Measurements from ENCODE around the gene CASZ1. TPM values are rescaled to one million over a fixed set of nuclear protein-coding genes. Genes with fewer than 3 reads are reported as not detected.

Gene CASZ1
- polyA plus RNA-seq, 2 of the 4 experiments (the other 2 are of a cell fraction): 0.52 to 1.2 TPM

GRCh38 chr1:10835822-10836421 is 39.5 kb upstream of the CASZ1 start:
- H3K4me3 ChIP-seq: no peak overlapping the region
- ATAC-seq (peak in 1 of 2 experiments; percentile 55; a peak in 3 of 6 replicates), DNase-seq (ENCODE audit: low read depth in 1 of 2, low spot score in 1 of 2) (no peak), FAIRE-seq (no peak)
- no peak overlapping the region for H3K4me2 ChIP-seq
- ChIA-PET CTCF (interaction anchor here (1.1 to 1.9 kb wide), 3 partner anchors 11 to 31 kb away, joined by 3 to 7 read pairs (median 3); no protein-coding TSS in a partner anchor), POLR2A (no interaction called here)
- WGBS (ENCODE audit: missing lambda C conversion rate): 86% methylated on average over 9 of the region's 31 CpGs
- H3K27ac ChIP-seq: no peak overlapping the region
- peaks cover 6% of the 10 kb centered on the region; the same call in 2 of the 3 replicates for H3K4me1 ChIP-seq
- H3K9me3 ChIP-seq: no peaks in the 10 kb centered on the region
- TF ChIP-seq FOSL2 (IDR thresholded peaks at IDR 0.05): no peak
- TF ChIP-seq FOSL2 (CRISPR knock-in tag; IDR thresholded peaks at IDR 0.05): no peak
- TF ChIP-seq USF2 (IDR thresholded peaks at IDR 0.05): no peak
- TF ChIP-seq POLR2A (IDR thresholded peaks at IDR 0.05; ENCODE audit: low read length): no peak
- TF ChIP-seq RNF2 (IDR thresholded peaks at IDR 0.05; ENCODE audit: borderline replicate concordance, low read depth): no peak
- TF ChIP-seq KDM5A (IDR thresholded peaks at IDR 0.05): no peak
- no peak for TF ChIP-seq HOXA7 (CRISPR knock-in tag; IDR thresholded peaks at IDR 0.05)
- no peak for TF ChIP-seq NR3C1 (IDR thresholded peaks at IDR 0.05)
- no peak for TF ChIP-seq BHLHE40 (IDR thresholded peaks at IDR 0.05; ENCODE audit: low read depth, low read length)

- H3K27ac ChIP-seq: no peak overlapping the region
- ATAC-seq (no peak), DNase-seq (ENCODE audit: low read depth in 1 of 2, low spot score in 1 of 2) (no peak), FAIRE-seq (no peak)
- TF ChIP-seq HOXB5 (CRISPR knock-in tag; IDR thresholded peaks at IDR 0.05): no peak
- TF ChIP-seq CHD2 (IDR thresholded peaks at IDR 0.05; ENCODE audit: low read length, partially characterized antibody): no peak
- TF ChIP-seq FOSB (CRISPR knock-in tag; IDR thresholded peaks at IDR 0.05): no peak
- no peak for TF ChIP-seq CHD4 (IDR thresholded peaks at IDR 0.05; ENCODE audit: borderline replicate concordance)
- no peak for TF ChIP-seq CEBPB (IDR thresholded peaks at IDR 0.05)
- TF ChIP-seq TP53 (CRISPR knock-in tag; IDR thresholded peaks at IDR 0.05): no peak
- TF ChIP-seq ZSCAN20 (CRISPR knock-in tag; IDR thresholded peaks at IDR 0.05): no peak
- no peak for TF ChIP-seq FOXS1 (CRISPR knock-in tag; IDR thresholded peaks at IDR 0.05)
- TF ChIP-seq POLR2AphosphoS2 (conservative IDR thresholded peaks at IDR 0.05; ENCODE audit: low read length): no peak
- no peak for TF ChIP-seq NPAS2 (CRISPR knock-in tag; IDR thresholded peaks at IDR 0.05; ENCODE audit: borderline replicate concordance)
- TF ChIP-seq RCOR1 (IDR thresholded peaks at IDR 0.05; ENCODE audit: low read depth, low read length): no peak
- TF ChIP-seq PBX3 (IDR thresholded peaks at IDR 0.05): no peak
- TF ChIP-seq RFX5 (IDR thresholded peaks at IDR 0.05): no peak
- no peak for TF ChIP-seq BHLHE40 (IDR thresholded peaks at IDR 0.05; ENCODE audit: low read depth, low read length)
- no peak for TF ChIP-seq JUNB (IDR thresholded peaks at IDR 0.05)
- H3K4me1 ChIP-seq: peaks cover 8% of the 10 kb centered on the region; the same call in 2 of the 3 replicates
- WGBS (ENCODE audit: missing lambda C conversion rate): 88% methylated on average over 3 of the region's 12 CpGs
- CTCF ChIA-PET: no interaction called here
- no peak overlapping the region for H3K4me2 ChIP-seq
- no peaks in the 10 kb centered on the region for H3K9me3 ChIP-seq
- POLR2A ChIA-PET: no interaction called here
- H3K4me3 ChIP-seq: no peak overlapping the region
Measured at GRCh38 chr1:10835421-10835820, 39.0 kb upstream of the CASZ1 start.

- ChIA-PET POLR2A (no interaction called here), CTCF (no interaction called here)
- no peak for FAIRE-seq
- WGBS (ENCODE audit: missing lambda C conversion rate): 63% methylated on average over 10 of the region's 16 CpGs
- no peak for DNase-seq (ENCODE audit: low read depth in 1 of 2, low spot score in 1 of 2)
- Histone ChIP-seq H3K4me3 (no peak overlapping the region), H3K4me2 (no peak overlapping the region), H3K27ac (no peak overlapping the region), H3K4me1 (peaks cover 8% of the 10 kb centered on the region; the same call in 2 of the 3 replicates), H3K9me3 (no peaks in the 10 kb centered on the region)
- no peak for TF ChIP-seq HEYL (CRISPR knock-in tag; IDR thresholded peaks at IDR 0.05)
- no peak for TF ChIP-seq NR3C1 (IDR thresholded peaks at IDR 0.05)
- TF ChIP-seq HMGXB4 (CRISPR knock-in tag; IDR thresholded peaks at IDR 0.05; ENCODE audit: borderline replicate concordance): no peak
- TF ChIP-seq FOXS1 (CRISPR knock-in tag; IDR thresholded peaks at IDR 0.05): no peak
- no peak for TF ChIP-seq SREBF2 (IDR thresholded peaks at IDR 0.05)
- TF ChIP-seq RNF2 (IDR thresholded peaks at IDR 0.05; ENCODE audit: borderline replicate concordance, low read depth): no peak
- TF ChIP-seq GATA3 (IDR thresholded peaks at IDR 0.05; ENCODE audit: borderline replicate concordance): no peak
- no peak for TF ChIP-seq TP53 (CRISPR knock-in tag; IDR thresholded peaks at IDR 0.05)
- no peak for TF ChIP-seq NFE2L2 (conservative IDR thresholded peaks at IDR 0.05; ENCODE audit: low read length)
- no peak for TF ChIP-seq POLR2AphosphoS2 (conservative IDR thresholded peaks at IDR 0.05; ENCODE audit: low read length)
- TF ChIP-seq ZC3H11A (IDR thresholded peaks at IDR 0.05): no peak
- ATAC-seq: no peak
Measured at GRCh38 chr1:10834770-10835412, 38.4 kb upstream of the CASZ1 start.
